NCI-H2029 treated with DMSO at 0.1 percent for 48 hours (cell line): ENCODE data around the gene MIR17HG.
A peak's percentile ranks its signal among the peaks of the same experiment; 100 is the strongest.
"Not testable (repeated sequence)": the region's sequence is repeated elsewhere in the genome, so short reads cannot be mapped to it uniquely, and the experiment has no call there.

Experiments
- DNase-seq: peaks from one replicate; lab custom pipeline; 2025; lab: John Stamatoyannopoulos, UW

Gene MIR17HG

GRCh38 chr13:91347996-91348905, 764 bp downstream of the MIR17HG start:
- DNase-seq: no peak

- peak; percentile 61 for DNase-seq
These were observed 1.5 kb downstream of the MIR17HG start for GRCh38 chr13:91348906-91349435.

GRCh38 chr13:91349992-91350911, 2.8 kb downstream of the MIR17HG start:
- DNase-seq: no peak

- DNase-seq: no peak
These were observed 3.6 kb downstream of the MIR17HG start for GRCh38 chr13:91351123-91351522.

- DNase-seq: no peak
These were observed 4.5 kb downstream of the MIR17HG start for GRCh38 chr13:91351980-91352379.

GRCh38 chr13:91352891-91353290, 5.4 kb downstream of the MIR17HG start:
- DNase-seq: not testable (repeated sequence)

GRCh38 chr13:91353494-91353893, 6.0 kb downstream of the MIR17HG start:
- DNase-seq: no peak

GRCh38 chr13:91355099-91355825, 7.8 kb downstream of the MIR17HG start:
- no peak for DNase-seq

GRCh38 chr13:91355826-91356710, 8.6 kb downstream of the MIR17HG start:
- DNase-seq: no peak

- no peak for DNase-seq
These were observed 9.6 kb downstream of the MIR17HG start for GRCh38 chr13:91356919-91357612.

- DNase-seq: no peak
These were observed 10.3 kb downstream of the MIR17HG start for GRCh38 chr13:91357613-91358386.

GRCh38 chr13:91358387-91358782, 10.9 kb downstream of the MIR17HG start:
- DNase-seq: no peak

- no peak for DNase-seq
These were observed 11.6 kb downstream of the MIR17HG start for GRCh38 chr13:91359111-91359510.

GRCh38 chr13:91359631-91360030, 12.1 kb downstream of the MIR17HG start:
- no peak for DNase-seq

- no peak for DNase-seq
These were observed 12.8 kb downstream of the MIR17HG start for GRCh38 chr13:91360246-91360751.

- no peak for DNase-seq
These were observed 14.3 kb downstream of the MIR17HG start for GRCh38 chr13:91361755-91362271.

GRCh38 chr13:91362908-91363307, 15.4 kb downstream of the MIR17HG start:
- DNase-seq: no peak

- DNase-seq: no peak
These were observed 20.6 kb downstream of the MIR17HG start for GRCh38 chr13:91368101-91368500.
